C4-2B (cell line): ENCODE data around the gene COL3A1.

Experiments
- ZFX ChIP-seq: fragments of 450-650 bp; IDR thresholded peaks from 2 replicates; pipeline ENCODE4 v1.6.1; 2017
- TF ChIP-seq, protein P1 (sequence below): fragments of 450-650 bp; conservative IDR thresholded peaks from 2 replicates; pipeline ENCODE4 v1.5.1; 2017; ENCODE audit warnings: mild to moderate bottlenecking

GRCh38 chr2:189045836-189046235, 71.7 kb downstream of the COL3A1 start:
- TF ChIP-seq, protein P1, sequence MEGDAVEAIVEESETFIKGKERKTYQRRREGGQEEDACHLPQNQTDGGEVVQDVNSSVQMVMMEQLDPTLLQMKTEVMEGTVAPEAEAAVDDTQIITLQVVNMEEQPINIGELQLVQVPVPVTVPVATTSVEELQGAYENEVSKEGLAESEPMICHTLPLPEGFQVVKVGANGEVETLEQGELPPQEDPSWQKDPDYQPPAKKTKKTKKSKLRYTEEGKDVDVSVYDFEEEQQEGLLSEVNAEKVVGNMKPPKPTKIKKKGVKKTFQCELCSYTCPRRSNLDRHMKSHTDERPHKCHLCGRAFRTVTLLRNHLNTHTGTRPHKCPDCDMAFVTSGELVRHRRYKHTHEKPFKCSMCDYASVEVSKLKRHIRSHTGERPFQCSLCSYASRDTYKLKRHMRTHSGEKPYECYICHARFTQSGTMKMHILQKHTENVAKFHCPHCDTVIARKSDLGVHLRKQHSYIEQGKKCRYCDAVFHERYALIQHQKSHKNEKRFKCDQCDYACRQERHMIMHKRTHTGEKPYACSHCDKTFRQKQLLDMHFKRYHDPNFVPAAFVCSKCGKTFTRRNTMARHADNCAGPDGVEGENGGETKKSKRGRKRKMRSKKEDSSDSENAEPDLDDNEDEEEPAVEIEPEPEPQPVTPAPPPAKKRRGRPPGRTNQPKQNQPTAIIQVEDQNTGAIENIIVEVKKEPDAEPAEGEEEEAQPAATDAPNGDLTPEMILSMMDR, result no peak
- no peak for TF ChIP-seq ZFX
